ENCODE measurements around the gene CREG1.
"Not testable (repeated sequence)": the region's sequence is repeated elsewhere in the genome, so short reads cannot be mapped to it uniquely, and the experiment has no call there.

The CREG1 gene

GRCh38 chr1:167584581-167584980, 31.0 kb upstream of the CREG1 start:
- no peak overlapping the region for H3K4me3 ChIP-seq (ENCODE audit: low read length)
- no peaks in the 10 kb centered on the region for H3K9me3 ChIP-seq (ENCODE audit: control insufficient read depth, insufficient read depth, low read length)
- H3K4me1 ChIP-seq (ENCODE audit: control insufficient read depth, insufficient read depth, low read length): no peaks in the 10 kb centered on the region
- no peak overlapping the region for H3K27ac ChIP-seq (ENCODE audit: low read length)
- H3K36me3 ChIP-seq (ENCODE audit: control insufficient read depth, insufficient read depth, low read length): no peaks in the 10 kb centered on the region
- no peaks in the 10 kb centered on the region for H3K27me3 ChIP-seq (ENCODE audit: control insufficient read depth, insufficient read depth, low read length)
- DNase-seq (ENCODE audit: low read depth, low spot score): no peak
- no CpG with 5 or more reads among the region's 3 CpGs for WGBS (ENCODE audit: insufficient coverage, insufficient read length)

- DNase-seq (ENCODE audit: low read depth, low spot score): no peak
- no peaks in the 10 kb centered on the region for H3K36me3 ChIP-seq (ENCODE audit: control insufficient read depth, insufficient read depth, low read length)
- H3K27me3 ChIP-seq (ENCODE audit: control insufficient read depth, insufficient read depth, low read length): no peaks in the 10 kb centered on the region
- no peak overlapping the region for H3K4me3 ChIP-seq (ENCODE audit: low read length)
- H3K9me3 ChIP-seq (ENCODE audit: control insufficient read depth, insufficient read depth, low read length): no peaks in the 10 kb centered on the region
- H3K27ac ChIP-seq (ENCODE audit: low read length): no peak overlapping the region
- WGBS (ENCODE audit: insufficient coverage, insufficient read length): no CpG with 5 or more reads among the region's 4 CpGs
- no peaks in the 10 kb centered on the region for H3K4me1 ChIP-seq (ENCODE audit: control insufficient read depth, insufficient read depth, low read length)
These were observed 29.2 kb upstream of the CREG1 start for GRCh38 chr1:167582722-167583121.

- H3K4me3 ChIP-seq (ENCODE audit: low read length): no peak overlapping the region
- no peaks in the 10 kb centered on the region for H3K4me1 ChIP-seq (ENCODE audit: control insufficient read depth, insufficient read depth, low read length)
- no peaks in the 10 kb centered on the region for H3K36me3 ChIP-seq (ENCODE audit: control insufficient read depth, insufficient read depth, low read length)
- no peaks in the 10 kb centered on the region for H3K9me3 ChIP-seq (ENCODE audit: control insufficient read depth, insufficient read depth, low read length)
- no CpG with 5 or more reads among the region's 1 CpG for WGBS (ENCODE audit: insufficient coverage, insufficient read length)
- no peak overlapping the region for H3K27ac ChIP-seq (ENCODE audit: low read length)
- DNase-seq (ENCODE audit: low read depth, low spot score): no peak
- no peaks in the 10 kb centered on the region for H3K27me3 ChIP-seq (ENCODE audit: control insufficient read depth, insufficient read depth, low read length)
These were observed 28.5 kb upstream of the CREG1 start for GRCh38 chr1:167582064-167582463.

GRCh38 chr1:167579986-167580385, 26.4 kb upstream of the CREG1 start:
- Histone ChIP-seq H3K9me3 (ENCODE audit: control insufficient read depth, insufficient read depth, low read length) (no peaks in the 10 kb centered on the region), H3K27me3 (ENCODE audit: control insufficient read depth, insufficient read depth, low read length) (no peaks in the 10 kb centered on the region), H3K4me1 (ENCODE audit: control insufficient read depth, insufficient read depth, low read length) (no peaks in the 10 kb centered on the region), H3K36me3 (ENCODE audit: control insufficient read depth, insufficient read depth, low read length) (no peaks in the 10 kb centered on the region), H3K27ac (ENCODE audit: low read length) (no peak overlapping the region), H3K4me3 (ENCODE audit: low read length) (no peak overlapping the region)
- no peak for DNase-seq (ENCODE audit: low read depth, low spot score)
- WGBS (ENCODE audit: insufficient coverage, insufficient read length): no CpG with 5 or more reads among the region's 4 CpGs

GRCh38 chr1:167578939-167579521, 25.5 kb upstream of the CREG1 start:
- no peak for DNase-seq (ENCODE audit: low read depth, low spot score)
- H3K27me3 ChIP-seq (ENCODE audit: control insufficient read depth, insufficient read depth, low read length): no peaks in the 10 kb centered on the region
- no CpG with 5 or more reads among the region's 2 CpGs for WGBS (ENCODE audit: insufficient coverage, insufficient read length)
- H3K27ac ChIP-seq (ENCODE audit: low read length): no peak overlapping the region
- H3K4me1 ChIP-seq (ENCODE audit: control insufficient read depth, insufficient read depth, low read length): no peaks in the 10 kb centered on the region
- no peak overlapping the region for H3K4me3 ChIP-seq (ENCODE audit: low read length)
- no peaks in the 10 kb centered on the region for H3K36me3 ChIP-seq (ENCODE audit: control insufficient read depth, insufficient read depth, low read length)
- no peaks in the 10 kb centered on the region for H3K9me3 ChIP-seq (ENCODE audit: control insufficient read depth, insufficient read depth, low read length)

- no peaks in the 10 kb centered on the region for H3K36me3 ChIP-seq (ENCODE audit: control insufficient read depth, insufficient read depth, low read length)
- WGBS (ENCODE audit: insufficient coverage, insufficient read length): no CpG with 5 or more reads among the region's 13 CpGs
- H3K27ac ChIP-seq (ENCODE audit: low read length): no peak overlapping the region
- no peaks in the 10 kb centered on the region for H3K27me3 ChIP-seq (ENCODE audit: control insufficient read depth, insufficient read depth, low read length)
- no peak overlapping the region for H3K4me3 ChIP-seq (ENCODE audit: low read length)
- no peak for DNase-seq (ENCODE audit: low read depth, low spot score)
- no peaks in the 10 kb centered on the region for H3K4me1 ChIP-seq (ENCODE audit: control insufficient read depth, insufficient read depth, low read length)
- peaks cover 3% of the 10 kb centered on the region for H3K9me3 ChIP-seq (ENCODE audit: control insufficient read depth, insufficient read depth, low read length)
These were observed 22.1 kb upstream of the CREG1 start for GRCh38 chr1:167575649-167576048.

- no CpG with 5 or more reads among the region's 2 CpGs for WGBS (ENCODE audit: insufficient coverage, insufficient read length)
These were observed 19.5 kb upstream of the CREG1 start for GRCh38 chr1:167573035-167573434.

GRCh38 chr1:167570712-167571111, 17.1 kb upstream of the CREG1 start:
- H3K27me3 ChIP-seq (ENCODE audit: control insufficient read depth, insufficient read depth, low read length); DNase-seq (ENCODE audit: low read depth, low spot score); H3K27ac ChIP-seq (ENCODE audit: low read length); H3K4me1 ChIP-seq (ENCODE audit: control insufficient read depth, insufficient read depth, low read length); H3K4me3 ChIP-seq (ENCODE audit: low read length); H3K9me3 ChIP-seq (ENCODE audit: control insufficient read depth, insufficient read depth, low read length); H3K36me3 ChIP-seq (ENCODE audit: control insufficient read depth, insufficient read depth, low read length): not testable (repeated sequence)
- WGBS (ENCODE audit: insufficient coverage, insufficient read length): no CpG with 5 or more reads among the region's 6 CpGs

More at GRCh38 chr1:167573035-167573434, 19.5 kb upstream of the CREG1 start:
- no peak for DNase-seq (ENCODE audit: low read depth, low spot score)
- Histone ChIP-seq H3K36me3 (ENCODE audit: control insufficient read depth, insufficient read depth, low read length) (no peaks in the 10 kb centered on the region), H3K4me3 (ENCODE audit: low read length) (no peak overlapping the region), H3K27ac (ENCODE audit: low read length) (no peak overlapping the region), H3K4me1 (ENCODE audit: control insufficient read depth, insufficient read depth, low read length) (no peaks in the 10 kb centered on the region), H3K9me3 (ENCODE audit: control insufficient read depth, insufficient read depth, low read length) (peaks cover 3% of the 10 kb centered on the region), H3K27me3 (ENCODE audit: control insufficient read depth, insufficient read depth, low read length) (no peaks in the 10 kb centered on the region)

GRCh38 chr1:167567663-167568062, 14.1 kb upstream of the CREG1 start:
- DNase-seq (ENCODE audit: low read depth, low spot score): no peak
- peaks cover 1% of the 10 kb centered on the region; the same call in 1 of the 2 replicates for H3K9me3 ChIP-seq (ENCODE audit: control insufficient read depth, insufficient read depth, low read length)
- no CpG with 5 or more reads among the region's 5 CpGs for WGBS (ENCODE audit: insufficient coverage, insufficient read length)
- H3K27me3 ChIP-seq (ENCODE audit: control insufficient read depth, insufficient read depth, low read length): no peaks in the 10 kb centered on the region
- no peak overlapping the region for H3K27ac ChIP-seq (ENCODE audit: low read length)
- H3K36me3 ChIP-seq (ENCODE audit: control insufficient read depth, insufficient read depth, low read length): no peaks in the 10 kb centered on the region
- H3K4me3 ChIP-seq (ENCODE audit: low read length): no peak overlapping the region
- no peaks in the 10 kb centered on the region for H3K4me1 ChIP-seq (ENCODE audit: control insufficient read depth, insufficient read depth, low read length)

- Histone ChIP-seq H3K27ac (ENCODE audit: low read length) (no peak overlapping the region), H3K36me3 (ENCODE audit: control insufficient read depth, insufficient read depth, low read length) (no peaks in the 10 kb centered on the region), H3K27me3 (ENCODE audit: control insufficient read depth, insufficient read depth, low read length) (no peaks in the 10 kb centered on the region), H3K9me3 (ENCODE audit: control insufficient read depth, insufficient read depth, low read length) (no peaks in the 10 kb centered on the region), H3K4me1 (ENCODE audit: control insufficient read depth, insufficient read depth, low read length) (no peaks in the 10 kb centered on the region), H3K4me3 (ENCODE audit: low read length) (no peak overlapping the region)
- no CpG with 5 or more reads among the region's 3 CpGs for WGBS (ENCODE audit: insufficient coverage, insufficient read length)
- DNase-seq (ENCODE audit: low read depth, low spot score): no peak
These were observed 13.2 kb upstream of the CREG1 start for GRCh38 chr1:167566766-167567165.

GRCh38 chr1:167565922-167566321, 12.4 kb upstream of the CREG1 start:
- WGBS (ENCODE audit: insufficient coverage, insufficient read length): 100% methylated on average over 1 of the region's 5 CpGs
- no peaks in the 10 kb centered on the region for H3K4me1 ChIP-seq (ENCODE audit: control insufficient read depth, insufficient read depth, low read length)
- no peaks in the 10 kb centered on the region for H3K27me3 ChIP-seq (ENCODE audit: control insufficient read depth, insufficient read depth, low read length)
- DNase-seq (ENCODE audit: low read depth, low spot score): no peak
- H3K27ac ChIP-seq (ENCODE audit: low read length): no peak overlapping the region
- H3K4me3 ChIP-seq (ENCODE audit: low read length): no peak overlapping the region
- H3K36me3 ChIP-seq (ENCODE audit: control insufficient read depth, insufficient read depth, low read length): no peaks in the 10 kb centered on the region
- no peaks in the 10 kb centered on the region for H3K9me3 ChIP-seq (ENCODE audit: control insufficient read depth, insufficient read depth, low read length)
